H54 (cell line): ENCODE results near the gene LRP1B.
A peak's percentile ranks its signal among the peaks of the same experiment; 100 is the strongest.

ENCODE experiments used
- DNase-seq: peaks from one replicate; pipeline ENCODE4 v3.0.0; 2011; ENCODE audit warnings: low spot score, mixed read lengths; ENCODE audit not compliant: insufficient read length
- FAIRE-seq: peaks from 3 replicates; lab custom pipeline; 2011; peaks lifted over from hg19 to GRCh38; lab: Jason Lieb, UNC
- POLR2A ChIP-seq: IDR thresholded peaks from 2 replicates; pipeline ENCODE4 v1.6.1; 2011; ENCODE audit warnings: low read depth, mild to moderate bottlenecking, low read length

The LRP1B gene

DNA sequence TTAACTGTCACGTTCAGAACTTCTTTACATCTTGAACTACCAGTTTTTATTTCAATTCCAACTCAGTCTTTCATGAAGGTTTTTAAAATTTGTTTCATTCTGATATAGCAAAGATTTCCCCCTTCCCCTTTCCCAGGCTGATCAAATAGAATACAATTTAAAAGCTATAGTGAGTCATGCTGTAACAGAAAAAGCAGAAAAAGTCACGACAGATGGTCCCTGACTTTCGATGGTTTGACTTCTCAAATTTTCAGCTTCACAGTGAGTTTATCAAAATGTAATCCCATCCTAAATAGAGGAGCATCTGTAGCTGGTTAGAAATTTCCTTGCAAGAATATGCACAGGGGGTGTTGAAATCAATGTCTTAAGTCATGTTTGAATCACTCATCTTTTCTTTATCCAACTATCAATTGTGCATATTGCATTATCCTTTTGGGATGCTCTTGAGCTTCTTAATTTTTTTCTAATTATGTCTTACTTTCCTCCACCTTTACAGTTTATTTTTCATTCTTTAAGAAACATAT is 500.3 kb downstream of the LRP1B start:
- DNase-seq, result no peak
- no peak for TF ChIP-seq POLR2A
- FAIRE-seq, result no peak

DNA sequence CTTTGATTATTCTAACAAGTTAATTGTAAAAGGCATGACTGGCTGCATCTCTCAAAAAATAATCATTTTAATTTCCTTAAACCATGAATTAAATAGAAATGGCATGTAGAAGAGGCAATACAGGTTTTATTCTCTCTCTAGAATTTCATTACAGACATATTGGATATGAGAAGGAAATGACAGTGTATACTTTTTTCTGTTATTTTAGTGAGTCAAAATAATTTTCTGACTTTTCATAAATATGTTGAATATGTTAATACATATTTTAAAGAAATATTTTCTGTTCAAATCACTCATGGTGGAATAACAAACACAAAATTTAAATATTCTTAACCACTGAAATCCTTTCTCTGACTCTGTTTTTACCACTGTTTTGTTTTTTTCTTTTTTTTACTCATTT is 510.4 kb downstream of the LRP1B start:
- no peak for FAIRE-seq
- TF ChIP-seq POLR2A, result no peak
- no peak for DNase-seq

DNA sequence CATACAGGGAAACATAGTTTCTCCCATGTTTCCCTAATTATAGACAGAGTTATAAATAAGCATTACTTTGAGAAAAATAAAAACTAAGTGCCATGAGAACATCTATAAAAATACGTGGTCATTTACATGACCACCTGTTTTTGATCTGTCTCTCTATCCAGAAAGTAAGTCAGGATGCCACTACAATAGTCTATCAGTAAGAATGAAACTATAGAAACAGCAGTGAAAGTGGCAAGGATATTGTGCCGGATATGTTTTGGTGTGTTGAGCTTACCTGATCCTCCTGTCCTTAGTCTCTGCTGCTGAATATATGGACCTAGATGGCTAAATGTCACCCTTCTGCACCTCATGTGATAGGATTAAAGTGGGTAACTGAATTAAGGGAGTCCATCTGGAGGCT is 512.4 kb downstream of the LRP1B start:
- FAIRE-seq (no peak), DNase-seq (no peak)
- no peak for TF ChIP-seq POLR2A

DNA sequence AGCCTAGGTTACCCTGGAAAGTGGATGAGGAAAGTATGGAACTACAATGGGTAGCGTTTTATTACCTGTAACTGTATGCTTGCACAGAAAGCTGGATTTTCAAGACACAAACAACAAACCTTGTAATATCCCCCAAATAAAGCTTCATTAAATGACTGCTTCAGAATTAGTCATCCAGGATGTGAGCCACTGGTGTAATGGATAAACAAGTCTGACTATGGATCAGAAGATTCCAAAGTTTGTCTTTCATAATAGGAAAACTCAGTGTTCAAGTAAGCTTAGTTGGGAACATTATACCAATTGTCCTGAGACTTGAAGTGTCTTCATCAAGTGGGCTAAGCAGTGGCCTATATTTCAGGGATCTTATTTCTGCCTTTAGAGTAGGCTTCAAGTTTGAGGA is 518.8 kb downstream of the LRP1B start:
- TF ChIP-seq POLR2A, result no peak
- peak; percentile 1 for DNase-seq
- FAIRE-seq, result no peak

DNA sequence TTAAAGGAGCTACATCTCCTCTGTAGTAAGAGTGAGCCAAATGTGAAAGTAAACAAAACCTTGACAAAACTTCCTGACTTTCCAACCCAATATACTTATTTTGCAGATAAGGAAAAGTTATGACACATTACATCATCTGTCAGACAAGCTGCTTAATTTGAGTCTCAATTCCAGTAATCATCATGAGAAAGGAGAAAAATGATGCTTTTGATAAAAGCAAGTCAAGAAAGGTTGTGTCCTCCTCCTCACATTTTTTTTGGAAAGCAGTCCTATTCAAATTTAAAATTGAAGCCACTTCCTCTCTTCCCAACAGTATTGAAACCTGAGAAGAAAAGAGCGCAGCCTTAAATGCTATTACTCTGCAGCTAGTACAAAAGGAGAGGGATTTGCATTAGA is 519.6 kb downstream of the LRP1B start:
- no peak for TF ChIP-seq POLR2A
- DNase-seq, result no peak
- FAIRE-seq, result peak; percentile 52

DNA sequence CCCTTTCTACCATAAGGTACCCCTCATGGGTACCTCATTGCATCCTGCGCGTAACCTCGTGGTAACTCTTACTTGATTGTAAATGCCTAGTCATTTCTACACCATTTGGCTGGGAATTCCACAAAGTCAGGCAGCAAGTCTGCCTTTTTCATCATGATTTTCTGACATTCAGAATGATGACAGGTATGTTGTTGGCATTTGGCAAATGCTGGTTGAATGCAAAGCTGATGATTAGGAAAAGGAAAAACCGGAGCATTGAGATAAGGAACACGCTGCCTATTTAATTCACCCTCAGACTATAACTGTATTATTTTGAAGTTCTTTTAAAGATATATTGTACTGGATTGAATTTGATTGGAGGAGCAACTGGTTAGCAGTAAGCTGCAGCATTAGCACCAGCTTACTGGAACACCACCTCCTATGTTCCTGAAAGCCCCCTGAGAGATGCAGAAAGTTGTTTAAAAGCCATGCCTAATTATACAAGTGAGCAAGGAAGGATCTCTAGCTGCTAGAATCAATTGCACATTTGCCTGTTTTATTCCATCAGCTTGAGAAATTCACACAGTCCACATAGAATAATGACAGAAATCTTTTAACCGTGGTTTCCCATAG is 520.1 kb downstream of the LRP1B start:
- DNase-seq (no peak), FAIRE-seq (no peak)

DNA sequence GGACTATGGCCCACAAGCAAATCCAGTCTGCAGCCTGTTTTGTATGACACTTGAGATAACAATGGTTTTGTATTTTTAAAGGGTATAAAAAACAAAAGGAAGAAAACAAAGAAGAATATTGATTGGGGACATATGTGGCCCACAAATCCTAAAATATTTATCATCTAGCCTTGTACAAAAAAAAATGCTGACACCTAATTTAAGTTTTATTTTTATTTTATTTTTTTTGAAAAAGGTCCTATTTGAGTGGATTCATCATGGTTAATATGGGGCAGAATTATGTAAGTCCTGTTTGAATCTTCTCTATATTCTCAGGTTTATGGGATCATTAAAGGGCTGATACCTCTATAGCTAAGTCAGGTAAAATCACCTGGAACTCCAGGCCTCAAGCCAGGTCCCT is 525.7 kb downstream of the LRP1B start:
- FAIRE-seq, result no peak
- DNase-seq, result no peak
- no peak for TF ChIP-seq POLR2A

More for the DNA sequence above, 520.1 kb downstream of the LRP1B start:
- no peak for TF ChIP-seq POLR2A

DNA sequence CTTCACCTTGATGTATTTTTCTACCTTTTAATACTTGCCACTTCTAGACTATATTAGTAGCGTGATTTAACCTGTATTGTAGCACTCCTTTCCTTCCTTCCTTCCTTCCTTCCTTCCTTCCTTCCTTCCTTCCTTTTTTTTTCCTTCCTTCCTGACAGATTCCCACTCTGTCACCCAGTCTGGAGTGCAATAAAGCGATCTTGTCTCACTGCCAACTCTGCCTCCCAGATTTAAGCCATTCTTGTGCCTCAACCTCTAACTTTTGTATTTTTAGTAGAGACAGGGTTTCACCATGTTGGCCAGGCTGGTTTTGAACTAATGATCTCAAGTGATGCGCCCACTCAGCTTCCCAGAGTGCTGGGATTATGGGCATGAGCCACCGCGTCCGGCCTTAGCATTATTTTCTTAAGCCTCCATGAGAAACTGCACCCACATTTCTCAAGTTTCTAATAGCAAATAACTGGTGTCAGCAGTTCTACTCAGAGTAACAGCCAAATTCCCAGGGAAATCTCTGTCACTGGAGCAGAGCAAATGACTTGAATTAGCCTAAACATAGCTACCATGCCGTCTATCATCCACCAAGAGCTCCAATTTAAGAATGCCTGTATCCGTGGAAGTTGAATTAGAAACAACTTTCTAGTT is 529.2 kb downstream of the LRP1B start:
- FAIRE-seq, result no peak
- DNase-seq, result no peak
- TF ChIP-seq POLR2A, result no peak

DNA sequence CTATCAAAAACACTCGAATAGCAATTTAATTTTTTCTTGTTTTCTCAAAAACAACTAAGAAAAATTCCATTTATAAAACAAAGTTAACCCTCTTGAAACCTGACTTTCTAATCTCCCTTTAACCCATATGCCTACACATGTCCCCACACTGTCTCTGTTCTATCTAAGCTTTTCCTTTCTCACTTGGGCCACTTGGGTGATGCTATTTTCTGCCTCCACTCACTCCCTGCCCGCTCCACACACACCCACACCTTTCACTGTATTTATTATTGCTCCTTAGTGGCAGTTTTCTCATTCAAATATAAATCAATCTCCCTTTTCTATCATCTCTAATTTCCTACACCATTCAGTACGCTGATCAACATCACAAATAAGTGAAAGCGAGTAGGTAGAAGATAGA is 531.1 kb downstream of the LRP1B start:
- FAIRE-seq (no peak), DNase-seq (no peak)
- no peak for TF ChIP-seq POLR2A

DNA sequence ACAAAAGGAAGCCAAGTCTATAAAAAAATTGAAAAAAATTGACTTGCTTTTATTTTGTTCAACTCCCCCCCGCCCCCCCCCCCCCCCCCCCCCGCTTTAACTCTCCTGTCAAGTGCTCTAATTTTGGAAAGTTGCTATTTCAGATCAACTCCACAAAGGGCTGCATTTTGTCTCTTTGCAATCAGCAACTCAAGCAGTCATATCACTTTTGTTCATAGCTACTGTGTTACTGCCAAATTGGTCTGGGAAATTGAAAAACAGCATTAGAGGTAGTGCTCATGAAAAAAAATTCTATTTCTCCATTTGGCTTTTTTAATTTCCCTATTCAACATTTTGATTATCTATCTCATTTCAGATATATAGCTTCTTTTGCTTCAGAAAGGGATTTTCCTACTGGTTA is 531.8 kb downstream of the LRP1B start:
- DNase-seq (no peak), FAIRE-seq (no peak)
- TF ChIP-seq POLR2A, result no peak

DNA sequence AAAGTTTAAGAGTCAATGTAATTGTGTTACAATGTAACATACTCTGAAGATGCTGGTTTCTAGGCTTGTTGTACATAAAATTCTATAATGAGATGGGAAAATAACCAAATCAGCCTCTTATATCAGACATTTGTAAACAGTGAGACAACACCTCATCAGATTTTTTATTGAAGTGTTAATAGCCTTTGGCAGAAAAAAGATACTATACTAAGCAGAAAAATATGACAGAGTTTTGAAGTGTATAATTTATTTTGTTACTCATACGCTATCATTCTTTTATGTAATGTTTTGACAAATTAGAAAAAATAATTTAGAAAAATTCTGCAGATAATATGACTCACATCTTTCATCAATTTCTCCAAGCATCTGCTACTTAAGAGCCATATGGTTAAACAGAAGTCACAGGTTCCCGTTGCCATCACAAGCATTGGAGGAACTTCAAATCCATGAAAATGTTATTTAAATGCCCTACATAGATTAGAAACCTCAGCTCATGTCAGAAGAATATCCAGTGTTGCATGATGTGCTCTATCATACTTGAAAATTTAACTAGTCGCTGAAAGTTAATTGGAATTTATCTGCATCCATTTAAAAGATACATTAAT is 535.4 kb downstream of the LRP1B start:
- no peak for FAIRE-seq
- no peak for TF ChIP-seq POLR2A
- no peak for DNase-seq

DNA sequence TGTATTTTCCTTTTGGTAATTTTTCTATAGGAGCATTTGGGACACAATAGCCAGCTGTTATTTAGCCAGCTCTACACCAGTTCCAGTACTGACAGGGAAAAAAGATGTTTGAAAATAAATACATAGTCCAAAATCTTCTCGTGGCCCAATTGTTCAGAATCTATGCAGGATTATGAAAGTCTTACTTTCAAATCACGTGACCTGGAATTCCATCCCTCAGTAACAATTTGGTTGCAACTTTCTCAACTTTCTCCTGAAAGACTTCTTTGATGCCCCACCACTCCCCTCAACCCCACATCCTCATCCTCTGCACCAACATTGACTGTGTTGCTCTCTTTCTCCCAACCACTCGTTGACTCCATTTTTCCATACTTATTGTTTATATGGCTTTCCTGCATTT is 539.0 kb downstream of the LRP1B start:
- TF ChIP-seq POLR2A, result no peak
- DNase-seq (no peak), FAIRE-seq (no peak)

DNA sequence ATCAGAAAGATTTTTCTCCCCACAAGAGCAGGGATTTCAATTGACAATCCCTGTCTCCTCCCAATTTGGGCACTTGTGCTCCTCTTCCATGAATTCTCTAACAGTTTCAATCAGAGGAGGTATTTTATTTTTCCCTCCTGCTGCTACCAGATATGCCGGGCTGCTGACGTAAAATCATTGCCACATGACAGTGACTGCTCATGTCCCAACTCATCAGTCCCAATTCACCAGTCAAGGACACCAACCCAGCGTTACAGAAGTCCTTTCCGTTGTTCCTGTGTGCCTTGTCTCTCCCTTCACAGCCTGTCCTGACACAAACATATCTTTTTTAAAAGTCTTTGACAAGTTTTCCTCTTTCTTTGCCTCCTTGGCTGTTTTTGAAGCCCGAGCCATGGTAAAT is 540.2 kb downstream of the LRP1B start:
- no peak for DNase-seq
- no peak for TF ChIP-seq POLR2A
- no peak for FAIRE-seq

DNA sequence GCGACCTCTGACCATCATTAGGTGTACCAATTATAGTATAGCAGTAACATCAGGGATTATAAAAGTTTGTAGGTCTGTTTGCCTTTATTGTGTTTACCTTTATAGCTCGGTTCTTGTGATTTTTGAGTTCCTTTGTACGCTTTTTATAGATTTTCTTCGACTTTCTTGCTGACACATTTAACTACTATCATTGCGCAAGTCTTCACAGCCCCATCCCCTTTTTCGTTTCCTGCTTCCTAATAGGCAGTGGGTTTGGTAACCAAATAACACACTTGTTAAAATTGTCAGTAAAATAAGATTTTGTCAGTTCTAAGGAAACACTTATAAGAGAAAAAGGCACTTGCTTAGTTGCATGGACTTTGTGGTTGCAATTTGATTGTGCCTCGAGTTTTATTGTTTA is 541.5 kb downstream of the LRP1B start:
- FAIRE-seq (no peak), DNase-seq (no peak)
- TF ChIP-seq POLR2A, result no peak

DNA sequence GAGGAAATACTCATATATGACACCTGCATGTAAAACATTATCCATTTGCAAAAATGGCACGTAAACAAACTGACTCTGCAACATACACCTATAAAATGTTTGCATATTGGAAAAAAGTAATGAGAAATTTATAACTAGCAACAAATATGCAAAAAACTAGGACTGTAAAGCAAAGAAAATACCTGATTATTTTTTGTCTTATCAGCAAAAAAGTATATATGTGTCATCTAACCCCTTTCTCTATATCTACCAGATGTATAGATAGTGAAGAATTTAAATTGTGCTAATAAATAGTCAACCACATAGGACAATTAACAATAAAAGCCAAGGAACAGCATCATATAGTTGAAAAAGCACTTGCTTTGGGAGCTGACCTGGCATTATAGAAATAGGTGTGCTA is 543.8 kb downstream of the LRP1B start:
- FAIRE-seq, result no peak
- TF ChIP-seq POLR2A, result no peak
- no peak for DNase-seq
